Fibroblast of lung (primary cell): Measurements from ENCODE around the gene PRKAG2. TPM values are rescaled to one million over a fixed set of nuclear protein-coding genes. Genes with fewer than 3 reads are reported as not detected.
A peak's percentile ranks its signal among the peaks of the same experiment; 100 is the strongest.

Experiments
- DNase-seq, 2 donors: peaks; one replicate each; pipeline versions ENCODE4 v3.0.0 to v3.0.0-alpha.2; 2010; ENCODE audit warnings: low read depth in 2 of 2
- H2AFZ ChIP-seq: 2 replicates; pipeline ENCODE4 v1.5.1; 2012; ENCODE audit warnings: low read length, control low read depth, inconsistent platforms
- H3K27ac ChIP-seq: 2 replicates; pipeline ENCODE4 v1.5.1; 2011; ENCODE audit warnings: low read length, control low read depth; ENCODE audit not compliant: insufficient read depth
- H3K27me3 ChIP-seq: 2 replicates; pipeline ENCODE4 v1.5.1; 2011; ENCODE audit warnings: mild to moderate bottlenecking, low read length; ENCODE audit not compliant: control insufficient read depth, insufficient read depth
- H3K36me3 ChIP-seq: 2 replicates; pipeline ENCODE4 v1.5.1; 2011; ENCODE audit warnings: low read length; ENCODE audit not compliant: control insufficient read depth, insufficient read depth
- H3K4me1 ChIP-seq: 2 replicates; pipeline ENCODE4 v1.5.1; 2011; ENCODE audit warnings: low read length; ENCODE audit not compliant: control insufficient read depth, insufficient read depth; ENCODE audit errors: extremely low read depth
- H3K4me2 ChIP-seq: 2 replicates; pipeline ENCODE4 v1.5.1; 2011; ENCODE audit warnings: low read length, control low read depth; ENCODE audit not compliant: insufficient read depth; ENCODE audit errors: extremely low read depth
- H3K4me3 ChIP-seq, 4 experiments: fragments of 200-600 bp in 1 of 4; sonication (generic) in 1 of 4; replicated peaks in 1 of 4; 2 replicates each; pipeline ENCODE4 v1.5.1; 2011 to 2016; ENCODE audit warnings: low read length in 4 of 4, low read depth in 3 of 4, mild to moderate bottlenecking in 3 of 4, control low read depth in 2 of 4, inconsistent platforms in 1 of 4, mixed read lengths in 1 of 4; ENCODE audit not compliant: insufficient read depth in 1 of 4; ENCODE audit errors: control extremely low read depth in 1 of 4
- H3K79me2 ChIP-seq: 2 replicates; pipeline ENCODE4 v1.5.1; 2012; ENCODE audit warnings: mild to moderate bottlenecking, low read length, inconsistent platforms; ENCODE audit not compliant: control insufficient read depth, insufficient read depth
- H3K9ac ChIP-seq: 2 replicates; pipeline ENCODE4 v1.5.1; 2011; ENCODE audit warnings: mild to moderate bottlenecking, low read length, control low read depth; ENCODE audit not compliant: insufficient read depth
- H3K9me3 ChIP-seq: 2 replicates; pipeline ENCODE4 v1.5.1; 2012; ENCODE audit warnings: low read depth, low read length; ENCODE audit not compliant: control insufficient read depth, insufficient read depth
- H4K20me1 ChIP-seq: 2 replicates; pipeline ENCODE4 v1.5.1; 2011; ENCODE audit warnings: low read length; ENCODE audit not compliant: control insufficient read depth, insufficient read depth; ENCODE audit errors: extremely low read depth
- EZH2 ChIP-seq: IDR thresholded peaks from 2 replicates; pipeline ENCODE4 v1.5.1; 2012; ENCODE audit warnings: low read length, control low read depth, mild to moderate bottlenecking; ENCODE audit errors: missing control alignments
- polyA plus RNA-seq, 2 donors: library from polyadenylated mRNA; depleted of rRNA in 1 of 2; stranded (reverse) in 1 of 2; unstranded in 1 of 2; fragments of >200 nt; gene quantifications; 2 replicates each; pipeline ENCODE4 v1.2.1, GENCODE V29; 2011 to 2012; ENCODE audit warnings: missing spikeins in 1 of 2
- total RNA-seq: library from RNA; depleted of rRNA; stranded (reverse); fragments of >200 nt; gene quantifications from 2 replicates; pipeline ENCODE4 v1.2.1, GENCODE V29; 2014
- TF ChIP-seq, protein P1 (sequence below), 2 donors: IDR thresholded peaks in 1 of 2; conservative IDR thresholded peaks in 1 of 2; 1 replicate in 1 of 2; 2 replicates in 1 of 2; pipeline ENCODE4 v1.5.1; 2011 to 2012; ENCODE audit warnings: low read length in 2 of 2, control low read depth in 1 of 2, inconsistent platforms in 1 of 2, low read depth in 1 of 2, mild to moderate bottlenecking in 1 of 2

PRKAG2 gene
- total and polyA plus RNA-seq, 2 donors (not counting 1 experiment from before 2014, with no cell fraction given): 11.9 to 56.7 TPM

DNA sequence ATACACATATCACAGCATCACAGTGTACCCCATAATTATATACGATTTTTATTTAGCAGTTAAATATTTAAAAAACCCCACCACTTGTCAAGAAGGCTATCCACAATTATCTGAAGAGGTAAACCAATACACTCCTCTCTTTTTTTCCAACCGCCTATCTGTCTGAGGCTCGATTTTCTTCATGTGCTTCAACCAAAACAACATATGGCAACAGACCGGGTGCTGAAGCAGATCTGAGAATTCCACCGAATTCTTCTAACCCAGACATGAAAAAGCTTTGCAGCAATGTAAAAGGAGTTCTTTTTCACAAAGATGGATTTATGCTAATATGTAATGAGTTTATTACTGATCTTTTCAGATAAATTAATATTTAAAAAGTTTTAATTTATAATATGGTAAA lies 224.8 kb downstream of the PRKAG2 start:
- Histone ChIP-seq H4K20me1 (no peaks in the 10 kb centered on the region), H3K36me3 (no peaks in the 10 kb centered on the region), H3K4me1 (peaks cover 11% of the 10 kb centered on the region), H3K79me2 (no peaks in the 10 kb centered on the region), H3K9ac (no peak overlapping the region), H3K4me3 (no peak overlapping the region), H3K4me2 (no peak overlapping the region), H3K9me3 (no peaks in the 10 kb centered on the region), H2AFZ (no peak overlapping the region), H3K27ac (no peak overlapping the region), H3K27me3 (no peaks in the 10 kb centered on the region)
- TF ChIP-seq, protein P1, sequence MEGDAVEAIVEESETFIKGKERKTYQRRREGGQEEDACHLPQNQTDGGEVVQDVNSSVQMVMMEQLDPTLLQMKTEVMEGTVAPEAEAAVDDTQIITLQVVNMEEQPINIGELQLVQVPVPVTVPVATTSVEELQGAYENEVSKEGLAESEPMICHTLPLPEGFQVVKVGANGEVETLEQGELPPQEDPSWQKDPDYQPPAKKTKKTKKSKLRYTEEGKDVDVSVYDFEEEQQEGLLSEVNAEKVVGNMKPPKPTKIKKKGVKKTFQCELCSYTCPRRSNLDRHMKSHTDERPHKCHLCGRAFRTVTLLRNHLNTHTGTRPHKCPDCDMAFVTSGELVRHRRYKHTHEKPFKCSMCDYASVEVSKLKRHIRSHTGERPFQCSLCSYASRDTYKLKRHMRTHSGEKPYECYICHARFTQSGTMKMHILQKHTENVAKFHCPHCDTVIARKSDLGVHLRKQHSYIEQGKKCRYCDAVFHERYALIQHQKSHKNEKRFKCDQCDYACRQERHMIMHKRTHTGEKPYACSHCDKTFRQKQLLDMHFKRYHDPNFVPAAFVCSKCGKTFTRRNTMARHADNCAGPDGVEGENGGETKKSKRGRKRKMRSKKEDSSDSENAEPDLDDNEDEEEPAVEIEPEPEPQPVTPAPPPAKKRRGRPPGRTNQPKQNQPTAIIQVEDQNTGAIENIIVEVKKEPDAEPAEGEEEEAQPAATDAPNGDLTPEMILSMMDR (conservative IDR thresholded peaks at IDR 0.05 in 1 of 2, IDR thresholded peaks at IDR 0.05 in 1 of 2; ENCODE audit: low read depth in 1 of 2, low read length in 2 of 2): no peak
- TF ChIP-seq EZH2: no peak
- no peak for DNase-seq

DNA sequence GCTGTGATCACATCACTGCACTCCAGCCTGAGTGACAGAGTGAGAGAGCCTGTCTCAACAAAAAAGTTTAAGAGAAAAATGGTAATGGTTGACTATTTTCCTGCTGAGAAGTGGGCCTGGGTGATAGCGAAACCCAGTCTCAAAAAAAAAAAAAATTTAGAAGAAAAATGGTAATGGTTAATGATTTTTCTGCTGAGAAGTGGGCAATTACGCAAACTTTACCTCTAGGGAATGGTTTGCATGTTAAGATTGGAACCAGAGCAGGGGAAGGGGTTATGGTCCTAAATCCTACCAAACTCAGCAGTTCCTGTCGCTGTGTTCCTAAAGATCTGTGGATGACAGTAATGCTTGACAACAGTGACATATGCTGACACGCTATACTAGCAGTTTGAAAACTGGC lies 226.8 kb downstream of the PRKAG2 start:
- TF ChIP-seq, protein P1 (conservative IDR thresholded peaks at IDR 0.05 in 1 of 2, IDR thresholded peaks at IDR 0.05 in 1 of 2; ENCODE audit: low read depth in 1 of 2, low read length in 2 of 2): no peak
- TF ChIP-seq EZH2: no peak
- H3K9ac ChIP-seq: no peak overlapping the region
- no peak overlapping the region for H3K4me3 ChIP-seq
- no peaks in the 10 kb centered on the region for H4K20me1 ChIP-seq
- no peaks in the 10 kb centered on the region for H3K27me3 ChIP-seq
- no peak overlapping the region for H3K27ac ChIP-seq
- no peak for DNase-seq
- H3K36me3 ChIP-seq: no peaks in the 10 kb centered on the region
- no peak overlapping the region for H2AFZ ChIP-seq
- no peaks in the 10 kb centered on the region for H3K79me2 ChIP-seq
- no peak overlapping the region for H3K4me2 ChIP-seq
- H3K4me1 ChIP-seq: peaks cover 11% of the 10 kb centered on the region
- no peaks in the 10 kb centered on the region for H3K9me3 ChIP-seq

DNA sequence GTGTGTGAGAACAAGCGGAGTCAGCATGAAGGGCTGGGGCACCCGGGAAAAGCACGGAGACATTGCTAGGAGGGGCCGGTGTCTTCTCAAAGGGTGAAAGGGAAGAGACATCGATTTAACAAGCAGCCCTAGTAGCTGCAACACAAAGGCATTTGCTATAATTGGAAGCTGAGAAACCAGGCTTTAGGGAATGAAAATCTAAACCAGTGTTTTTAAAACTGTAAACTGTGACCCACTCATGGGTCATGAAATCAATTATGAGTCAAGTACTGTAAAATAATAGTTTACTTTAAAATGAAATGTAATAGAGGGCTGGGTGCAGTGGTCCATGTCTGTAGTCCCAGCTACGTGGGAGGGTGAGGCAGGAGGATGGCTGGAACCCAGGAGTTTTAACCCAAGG lies 228.5 kb downstream of the PRKAG2 start:
- Histone ChIP-seq H3K4me1 (peaks cover 11% of the 10 kb centered on the region), H3K36me3 (no peaks in the 10 kb centered on the region), H3K9ac (no peak overlapping the region), H2AFZ (no peak overlapping the region), H4K20me1 (no peaks in the 10 kb centered on the region), H3K27me3 (no peaks in the 10 kb centered on the region), H3K4me3 (no peak overlapping the region), H3K27ac (no peak overlapping the region), H3K4me2 (peak overlapping the region; percentile 38), H3K79me2 (no peaks in the 10 kb centered on the region), H3K9me3 (no peaks in the 10 kb centered on the region)
- DNase-seq: peak in 1 of 2 donors; percentile 65
- TF ChIP-seq, protein P1 (conservative IDR thresholded peaks at IDR 0.05 in 1 of 2, IDR thresholded peaks at IDR 0.05 in 1 of 2; ENCODE audit: low read depth in 1 of 2, low read length in 2 of 2): no peak
- TF ChIP-seq EZH2: no peak
